HG02943 (cell line): ENCODE results near the gene TMEM45B.
"Not testable (repeated sequence)": the region's sequence is repeated elsewhere in the genome, so short reads cannot be mapped to it uniquely, and the experiment has no call there.

Experiments
- ATAC-seq: cut with Tn5 transposase; IDR thresholded peaks from one replicate; pipeline ENCODE4 v1.9.1; 2021; ENCODE audit warnings: mild to moderate bottlenecking, low read depth, moderate library complexity; ENCODE audit not compliant: unreplicated experiment

TMEM45B gene

DNA sequence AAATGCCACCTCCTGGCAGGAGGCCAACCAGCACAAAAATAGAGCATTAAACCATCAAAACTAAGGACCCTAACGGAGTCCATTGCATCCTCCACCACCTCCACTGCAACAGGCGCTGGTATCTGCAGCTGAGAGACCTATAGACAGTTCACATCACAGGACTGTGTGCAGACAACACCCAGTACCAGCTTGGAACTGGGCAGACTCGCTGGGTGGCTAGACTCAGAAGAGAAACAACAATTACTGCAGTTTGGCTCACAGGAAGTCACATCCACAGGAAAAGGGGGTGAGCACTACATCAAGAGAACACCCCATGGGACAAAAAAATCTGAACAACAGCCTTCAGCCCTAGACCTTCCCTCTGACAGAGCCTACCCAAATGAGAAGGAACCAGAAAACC, 11.6 kb upstream of the TMEM45B start:
- no peak for ATAC-seq

DNA sequence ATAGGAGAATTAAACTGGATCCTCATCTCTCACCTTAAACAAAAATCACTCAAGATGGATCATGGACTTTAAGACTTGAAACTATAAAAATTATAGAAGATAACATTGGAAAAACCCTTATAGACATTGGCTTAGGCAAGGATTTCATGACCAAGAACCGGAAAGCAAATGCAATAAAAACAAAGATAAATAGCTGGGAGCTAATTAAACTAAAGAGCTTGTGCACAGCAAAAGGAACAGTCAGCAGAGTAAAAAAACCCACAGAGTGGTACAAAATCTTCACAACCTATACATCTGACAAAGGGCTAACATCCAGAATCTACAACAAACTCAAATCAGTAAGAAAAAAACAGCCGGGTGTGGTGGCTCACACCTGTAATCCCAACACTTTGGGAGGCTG, 7.4 kb upstream of the TMEM45B start:
- ATAC-seq = not testable (repeated sequence)

GRCh38 chr11:129813231-129813791, 2.3 kb upstream of the TMEM45B start:
- no peak for ATAC-seq

- ATAC-seq = no peak
These were observed 1.2 kb upstream of the TMEM45B start for GRCh38 chr11:129814244-129815014.

DNA sequence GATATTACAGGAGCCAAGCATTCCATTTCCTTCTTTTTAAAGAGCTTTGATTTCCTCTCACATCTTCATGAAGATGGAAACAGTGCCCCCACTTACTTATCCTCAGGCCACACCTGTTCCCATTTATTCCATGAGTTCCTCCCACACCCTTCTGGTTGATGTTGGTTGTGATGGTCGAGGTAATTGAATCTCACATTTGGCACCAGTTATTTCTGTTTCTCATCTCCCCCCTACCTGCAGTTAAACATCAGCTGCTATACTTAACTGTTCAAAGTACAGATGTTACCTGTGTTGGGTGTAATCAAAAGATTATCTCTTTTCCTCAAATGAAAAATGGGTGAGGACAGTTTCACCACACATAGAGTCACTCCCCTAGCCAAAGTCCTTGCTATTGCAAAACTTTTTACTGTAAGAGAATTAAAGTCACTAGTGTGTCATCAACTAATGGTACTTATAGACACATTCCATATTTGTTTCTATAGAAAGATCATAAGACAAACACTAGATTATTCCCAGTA, 1.9 kb downstream of the TMEM45B start:
- ATAC-seq = no peak

DNA sequence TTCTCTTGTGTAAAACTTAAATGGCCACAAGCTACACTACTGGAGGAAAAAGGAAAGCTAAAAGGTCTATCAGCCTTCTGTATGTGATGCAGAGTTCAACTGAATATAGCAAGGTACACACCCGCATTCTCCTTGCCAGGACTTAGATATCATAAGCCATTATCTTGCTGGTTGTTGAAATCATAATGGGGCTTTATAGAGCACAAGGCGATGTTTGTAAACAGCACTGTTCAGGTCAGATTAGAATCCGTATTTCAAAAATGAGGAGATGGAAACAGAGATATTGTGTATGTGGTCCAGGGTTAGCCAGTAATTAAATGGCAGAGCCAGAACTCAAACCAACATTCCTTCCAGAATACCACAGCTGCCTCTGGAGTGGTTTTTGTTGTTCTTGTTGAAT, 2.6 kb downstream of the TMEM45B start:
- not testable (repeated sequence) for ATAC-seq

- no peak for ATAC-seq
These were observed 3.6 kb downstream of the TMEM45B start for GRCh38 chr11:129819237-129819636.

DNA sequence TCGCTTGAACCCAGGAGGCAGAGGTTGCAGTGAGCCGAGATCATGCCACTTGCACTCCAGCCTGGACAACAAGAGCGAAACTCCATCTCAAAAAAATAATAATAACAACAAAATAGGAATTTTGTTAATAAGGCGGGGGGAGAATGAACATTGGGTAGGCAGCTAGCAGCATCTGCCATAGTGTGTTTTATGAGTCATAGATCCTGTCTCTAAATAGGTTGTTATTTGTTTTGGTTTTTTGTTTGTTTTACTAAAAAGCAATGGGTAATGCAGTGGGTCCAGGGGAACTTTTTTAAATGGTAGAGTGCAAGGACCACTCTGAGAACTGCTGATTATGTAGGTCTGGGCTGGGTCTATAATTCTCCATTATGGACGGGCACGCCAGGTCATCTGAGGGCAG, 4.6 kb downstream of the TMEM45B start:
- ATAC-seq = not testable (repeated sequence)

GRCh38 chr11:129823281-129823680, 7.6 kb downstream of the TMEM45B start:
- not testable (repeated sequence) for ATAC-seq

DNA sequence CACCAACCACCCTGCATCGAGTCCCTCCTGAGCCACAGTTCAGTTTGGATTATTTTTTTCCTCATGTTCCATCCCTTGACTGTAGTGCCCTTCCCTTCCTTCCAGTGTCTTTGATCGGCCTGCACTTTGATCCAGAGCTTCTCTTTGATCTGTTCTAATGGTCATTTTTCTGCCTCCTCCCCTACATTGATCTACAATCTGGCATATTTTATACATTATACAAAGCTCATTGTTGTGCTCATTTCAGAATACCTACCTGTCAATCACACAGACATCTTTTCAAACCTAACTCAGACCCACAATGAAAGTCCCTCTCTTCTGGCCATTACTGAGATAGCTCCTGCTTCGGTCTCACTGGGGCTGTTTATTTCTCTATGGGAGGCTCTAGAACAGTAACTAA, 8.2 kb downstream of the TMEM45B start:
- not testable (repeated sequence) for ATAC-seq

GRCh38 chr11:129825380-129825779, 9.7 kb downstream of the TMEM45B start:
- no peak for ATAC-seq

GRCh38 chr11:129828301-129828836, 12.7 kb downstream of the TMEM45B start:
- no peak for ATAC-seq

DNA sequence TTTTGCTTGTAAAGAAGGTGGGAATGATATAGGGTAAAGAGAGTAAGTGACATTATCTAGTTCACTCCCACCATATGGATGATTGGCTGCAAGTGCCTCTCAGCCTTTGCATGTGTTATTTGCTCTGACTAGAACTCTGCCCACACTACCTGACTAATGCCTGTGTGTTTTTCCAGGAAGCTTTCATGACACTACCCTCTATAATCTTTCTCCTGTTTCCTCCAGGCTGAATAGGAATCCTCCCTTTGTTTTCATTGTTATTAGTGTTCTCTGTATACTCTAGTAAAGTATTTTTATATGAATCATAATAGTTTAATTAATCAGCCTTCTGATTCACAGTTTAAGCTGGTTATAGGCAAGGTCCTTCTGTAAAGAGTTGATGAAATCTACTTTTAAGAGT, 13.8 kb downstream of the TMEM45B start:
- not testable (repeated sequence) for ATAC-seq

DNA sequence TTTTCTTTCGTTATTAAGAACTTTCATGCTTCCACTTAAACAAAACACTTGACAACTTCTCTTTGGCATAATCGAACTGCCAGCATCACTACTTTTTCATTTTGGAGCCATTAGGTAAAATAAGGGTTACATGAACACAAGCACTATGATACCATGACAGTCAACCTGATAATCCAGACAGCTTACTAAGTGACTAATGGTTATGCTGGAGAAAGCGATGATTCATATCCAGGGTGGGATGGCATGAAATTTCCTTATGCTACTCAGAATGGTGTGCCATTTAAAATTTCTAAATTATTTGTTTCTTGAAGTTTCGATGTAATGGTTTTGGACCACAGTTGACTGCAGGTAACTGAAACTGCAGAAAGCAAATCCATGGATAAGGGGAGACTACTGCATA, 15.6 kb downstream of the TMEM45B start:
- ATAC-seq = not testable (repeated sequence)

DNA sequence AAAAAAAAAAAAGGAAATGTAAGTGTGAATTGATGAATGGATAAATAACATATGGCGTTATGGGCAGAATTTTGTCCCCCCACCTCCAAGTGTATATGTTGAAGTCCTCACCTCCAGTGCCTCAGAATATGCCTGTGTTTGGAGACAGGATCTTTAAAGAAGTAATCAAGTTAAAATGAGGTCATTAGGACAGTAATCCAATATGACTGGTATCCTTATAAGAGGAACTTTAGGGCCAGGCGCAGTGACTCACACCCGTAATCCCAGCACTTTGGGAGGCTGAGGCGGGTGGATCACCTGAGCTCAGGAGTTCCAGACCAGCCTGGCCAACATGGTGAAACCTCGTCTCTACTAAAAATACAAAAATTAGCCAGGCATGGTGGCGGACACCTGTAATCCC, 17.6 kb downstream of the TMEM45B start:
- not testable (repeated sequence) for ATAC-seq

DNA sequence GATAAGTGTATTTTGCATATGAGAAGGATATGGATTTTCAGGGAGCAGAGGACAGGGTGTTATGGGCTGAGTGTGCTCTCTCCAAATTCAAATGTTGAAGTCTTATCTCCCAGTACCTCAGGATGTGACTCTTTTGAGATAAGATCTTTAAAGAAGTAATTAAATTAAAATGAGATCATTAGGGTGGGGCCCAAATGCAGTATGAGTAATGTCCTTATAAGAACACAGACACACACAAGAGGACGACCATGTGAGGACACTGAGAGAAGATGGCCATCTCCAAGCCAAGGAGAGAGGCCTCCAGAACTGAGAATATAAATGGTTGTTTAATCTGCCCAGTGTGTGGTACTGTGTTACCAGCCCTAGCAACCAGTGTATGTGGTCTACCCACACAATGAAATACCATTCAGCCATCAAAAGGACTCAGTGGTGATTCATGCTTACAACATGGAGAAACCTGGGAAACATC, 20.8 kb downstream of the TMEM45B start:
- not testable (repeated sequence) for ATAC-seq

DNA sequence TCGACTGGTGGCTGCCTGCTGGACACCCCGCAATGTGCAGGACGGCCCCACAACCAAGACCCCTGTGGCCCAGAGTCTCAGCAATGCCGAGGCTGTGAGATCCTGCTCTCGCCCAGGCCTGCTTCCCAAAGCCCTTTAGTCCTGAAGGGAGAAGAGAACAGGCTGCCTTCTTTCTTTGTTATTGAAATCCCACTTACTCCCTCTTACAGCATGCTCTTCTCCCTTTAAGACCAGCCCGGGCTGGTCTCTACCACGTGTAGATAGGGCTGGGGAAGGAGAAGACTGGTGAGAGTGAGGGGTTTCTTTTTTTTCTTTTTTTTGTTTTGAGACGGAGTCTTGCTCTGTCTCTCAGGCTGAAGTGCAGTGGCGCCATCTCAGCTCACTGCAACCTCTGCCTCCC, 21.3 kb downstream of the TMEM45B start:
- ATAC-seq = no peak

DNA sequence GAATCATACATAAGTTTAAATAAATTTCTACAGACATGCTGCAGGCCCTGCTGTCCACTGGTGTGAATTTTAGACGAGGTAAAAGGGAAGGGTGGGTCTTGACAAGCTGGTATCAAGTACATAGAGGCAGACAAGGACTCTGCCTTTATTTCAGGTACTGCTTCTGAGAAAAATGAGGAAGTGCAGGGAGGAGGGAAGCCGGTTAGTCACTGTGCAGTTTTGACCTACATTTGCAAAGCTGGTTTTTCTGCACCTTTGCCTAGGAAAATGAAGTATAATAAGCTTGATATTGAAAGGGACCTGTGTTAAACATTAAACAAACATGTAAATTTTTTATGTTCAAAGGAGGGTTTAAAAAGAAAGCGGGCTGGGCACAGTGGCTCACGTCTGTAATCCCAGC, 24.6 kb downstream of the TMEM45B start:
- ATAC-seq = no peak

DNA sequence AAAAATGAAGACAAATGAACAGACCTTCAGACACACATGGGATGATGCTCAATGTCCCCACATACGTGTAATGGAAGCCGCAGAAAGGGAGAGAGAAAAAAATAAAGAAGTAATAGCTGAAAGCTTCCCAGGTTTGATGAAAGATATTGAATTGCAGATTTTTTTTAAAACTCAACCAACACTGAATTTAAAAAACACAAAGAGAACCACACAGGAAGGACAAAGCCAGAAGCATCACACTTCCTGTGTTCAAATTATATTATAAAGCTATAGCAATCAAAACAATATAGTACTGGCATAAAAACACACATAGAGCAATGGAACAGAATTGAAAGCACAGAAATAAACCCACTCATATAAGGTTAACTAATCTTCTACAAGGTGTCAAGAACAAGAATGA, 26.5 kb downstream of the TMEM45B start:
- ATAC-seq = no peak

GRCh38 chr11:129846508-129847335, 31.1 kb downstream of the TMEM45B start:
- ATAC-seq = no peak

- not testable (repeated sequence) for ATAC-seq
These were observed 31.7 kb downstream of the TMEM45B start for GRCh38 chr11:129847361-129847760.
